K562 (cell line): ENCODE data around the gene ZSWIM1. TPM values are rescaled to one million over a fixed set of nuclear protein-coding genes. Genes with fewer than 3 reads are reported as not detected.

Source experiments
- BACH1 ChIP-seq: fragments of 200-800 bp; sonication (Bioruptor generic); IDR thresholded peaks from 2 replicates; pipeline ENCODE4 v1.6.1; 2016; ENCODE audit warnings: missing genetic modification characterization, missing compliant biosample characterization
- BRD9 ChIP-seq: fragments of 450-650 bp; IDR thresholded peaks from 2 replicates; pipeline ENCODE4 v1.6.1; 2018; ENCODE audit warnings: low read depth; ENCODE audit not compliant: partially characterized antibody
- FOXJ3 ChIP-seq: sonication (generic); formaldehyde crosslinking; IDR thresholded peaks from 2 replicates; pipeline ENCODE4 v1.4.0; 2020; ENCODE audit warnings: mild to moderate bottlenecking, missing genetic modification reagents
- FOXK1 ChIP-seq: sonication (generic); formaldehyde crosslinking; IDR thresholded peaks from 2 replicates; pipeline ENCODE4 v1.8.0; 2022; ENCODE audit warnings: missing genetic modification reagents, mild to moderate bottlenecking, borderline replicate concordance
- FOXO4 ChIP-seq: fragments of 450-650 bp; formaldehyde crosslinking; IDR thresholded peaks from 2 replicates; pipeline ENCODE4 v1.4.0; 2020; ENCODE audit warnings: mild to moderate bottlenecking, moderate library complexity
- GMEB1 ChIP-seq: fragments of 250-450 bp; sonication (Bioruptor Pico); IDR thresholded peaks from 2 replicates; pipeline ENCODE4 v1.4.0; 2020; ENCODE audit warnings: mild to moderate bottlenecking
- L3MBTL2 ChIP-seq: fragments of 450-650 bp; IDR thresholded peaks from 2 replicates; pipeline ENCODE4 v1.6.1; 2016; ENCODE audit warnings: mild to moderate bottlenecking, moderate library complexity
- POLR2AphosphoS5 ChIP-seq: IDR thresholded peaks from 2 replicates; pipeline ENCODE4 v1.6.1; 2011; ENCODE audit warnings: mild to moderate bottlenecking, low read depth, low read length, moderate library complexity; ENCODE audit not compliant: control insufficient read depth, insufficient read depth
- SMARCA5 ChIP-seq: fragments of 450-650 bp; IDR thresholded peaks from 2 replicates; pipeline ENCODE4 v1.6.1; 2016
- ZKSCAN1 ChIP-seq: fragments of 150-350 bp; IDR thresholded peaks from 2 replicates; pipeline ENCODE4 v1.6.1; 2016; ENCODE audit warnings: low read depth, low read length
- ZMIZ1 ChIP-seq, 2 experiments: fragments of 150-350 bp in 1 of 2; IDR thresholded peaks; 2 replicates each; pipeline ENCODE4 v1.6.1; 2012 to 2016; ENCODE audit warnings: low read depth in 2 of 2, low read length in 2 of 2, mild to moderate bottlenecking in 1 of 2, moderate library complexity in 1 of 2
- ZNF584 ChIP-seq: fragments of 200-800 bp; sonication (Bioruptor generic); IDR thresholded peaks from 2 replicates; pipeline ENCODE4 v1.6.1; 2016; ENCODE audit warnings: low read depth, mild to moderate bottlenecking, missing genetic modification characterization, missing compliant biosample characterization
- ZNF586 ChIP-seq: fragments of 450-650 bp; formaldehyde crosslinking; conservative IDR thresholded peaks from 2 replicates; pipeline ENCODE4 v1.4.0; 2020; ENCODE audit warnings: mild to moderate bottlenecking, moderate library complexity
- ZNF668 ChIP-seq: fragments of 250-450 bp; sonication (Bioruptor Pico); IDR thresholded peaks from 2 replicates; pipeline ENCODE4 v1.8.0; 2022; ENCODE audit warnings: mild to moderate bottlenecking, inconsistent platforms
- polyA plus RNA-seq, 8 experiments: library from polyadenylated mRNA; depleted of rRNA in 4 of 8; stranded (reverse) in 5 of 8; unstranded in 3 of 8; fragments of >200 nt; fragmentation: Nextera tagmentation in 2 of 8; fragmentation: Illumina TruSeq in 1 of 8; extraction: Ambion mirVana in 2 of 8; extraction: Trizol in 1 of 8; gene quantifications; 2 replicates each; pipeline versions ENCODE4 v1.2.1 to v1.2.3, GENCODE V29; 2011 to 2014; ENCODE audit warnings: inconsistent platforms in 1 of 8, missing spikeins in 1 of 8
- total RNA-seq, 7 experiments: library from RNA; depleted of rRNA in 6 of 7; stranded (reverse); fragments of >200 nt in 6 of 7; fragmentation: Illumina TruSeq in 2 of 7; extraction: Trizol in 2 of 7; gene quantifications; 2 replicates each; pipeline versions ENCODE4 v1.2.1 to v1.2.3, GENCODE V29; 2011 to 2021; ENCODE audit warnings: low replicate concordance in 1 of 7
- TF ChIP-seq, protein P1 (sequence below): fragments of 200-800 bp; sonication (Bioruptor generic); IDR thresholded peaks from 2 replicates; pipeline ENCODE4 v1.6.1; 2017; ENCODE audit warnings: missing genetic modification characterization, missing compliant biosample characterization

Gene ZSWIM1
- total and polyA plus RNA-seq, 9 of the 15 experiments (the other 6 are each of a cell fraction or from before 2014, with no cell fraction given), result 2.5 to 15.6 (median 9.5) TPM

DNA sequence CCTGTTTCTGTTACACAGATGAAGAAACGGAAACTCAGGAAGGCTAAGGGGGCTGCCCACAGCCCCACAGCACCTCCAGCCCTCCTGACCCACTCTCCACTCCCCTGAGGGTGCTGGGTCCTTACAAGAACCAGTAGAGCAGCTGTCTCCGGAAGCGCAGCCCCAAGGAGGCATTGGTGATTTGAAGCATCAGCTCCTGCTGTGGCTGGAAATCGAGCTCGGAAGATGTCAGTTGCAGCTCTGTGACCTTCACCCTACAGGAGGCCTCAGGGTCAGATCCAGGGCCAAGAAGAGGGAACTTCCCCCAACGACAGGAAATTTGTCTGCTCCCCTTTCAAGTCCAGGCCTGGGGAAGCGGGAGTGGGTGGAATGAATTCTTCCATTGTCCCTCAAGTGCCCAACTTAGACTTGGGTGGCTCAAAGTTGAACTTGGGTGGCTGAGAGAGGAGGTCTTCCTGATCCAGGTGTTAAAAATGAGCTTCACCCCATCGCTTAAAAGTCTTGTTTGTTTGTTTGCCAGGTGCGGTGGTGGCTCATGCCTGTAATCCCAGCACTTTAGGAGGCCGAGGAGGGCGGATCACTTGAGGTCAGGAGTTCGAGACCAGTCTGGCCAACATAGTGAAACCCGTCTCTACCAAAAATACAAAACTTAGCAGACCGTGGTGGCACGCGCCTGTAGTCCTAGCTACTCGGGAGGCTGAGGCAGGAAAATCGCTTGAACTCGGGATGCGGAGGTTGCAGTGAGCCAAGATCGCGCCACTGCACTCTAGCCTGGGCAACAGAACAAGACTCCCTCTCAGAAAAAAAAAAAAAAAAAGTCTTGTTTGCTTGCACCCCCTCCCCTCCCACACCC lies 29.0 kb downstream of the ZSWIM1 start (continued):
- TF ChIP-seq BRD9 (peak; percentile 46), POLR2AphosphoS5 (no peak), ZMIZ1 (IDR thresholded peaks at IDR 0.05; ENCODE audit: low read depth in 2 of 2, low read length in 2 of 2) (no peak), FOXK1 (CRISPR knock-in tag) (no peak), ZNF668 (CRISPR knock-in tag) (no peak), L3MBTL2 (no peak), ZNF586 (CRISPR knock-in tag) (no peak), SMARCA5 (peak; percentile 52; the same call in 1 of the 2 replicates), FOXO4 (no peak), ZKSCAN1 (no peak), GMEB1 (CRISPR knock-in tag) (no peak), BACH1 (tag) (no peak), FOXJ3 (CRISPR knock-in tag) (no peak), ZNF584 (CRISPR knock-in tag) (no peak)
- TF ChIP-seq, protein P1, sequence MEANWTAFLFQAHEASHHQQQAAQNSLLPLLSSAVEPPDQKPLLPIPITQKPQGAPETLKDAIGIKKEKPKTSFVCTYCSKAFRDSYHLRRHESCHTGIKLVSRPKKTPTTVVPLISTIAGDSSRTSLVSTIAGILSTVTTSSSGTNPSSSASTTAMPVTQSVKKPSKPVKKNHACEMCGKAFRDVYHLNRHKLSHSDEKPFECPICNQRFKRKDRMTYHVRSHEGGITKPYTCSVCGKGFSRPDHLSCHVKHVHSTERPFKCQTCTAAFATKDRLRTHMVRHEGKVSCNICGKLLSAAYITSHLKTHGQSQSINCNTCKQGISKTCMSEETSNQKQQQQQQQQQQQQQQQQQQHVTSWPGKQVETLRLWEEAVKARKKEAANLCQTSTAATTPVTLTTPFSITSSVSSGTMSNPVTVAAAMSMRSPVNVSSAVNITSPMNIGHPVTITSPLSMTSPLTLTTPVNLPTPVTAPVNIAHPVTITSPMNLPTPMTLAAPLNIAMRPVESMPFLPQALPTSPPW, result no peak
